Pancreas (tissue), 10 donors: ENCODE measurements around the gene GPX2. TPM values are rescaled to one million over a fixed set of nuclear protein-coding genes. Genes with fewer than 3 reads are reported as not detected.
A peak's percentile ranks its signal among the peaks of the same experiment; 100 is the strongest.

ENCODE experiments used
- ATAC-seq, 4 donors: fragments of 200-7000 bp; cut with Tn5 transposase; one replicate each; pipeline versions ENCODE4 v1.8.0 to v1.9.1; 2020; ENCODE audit warnings: mild to moderate bottlenecking in 4 of 4, moderate library complexity in 4 of 4
- DNase-seq, 6 donors: peaks; one replicate each; pipeline ENCODE4 v3.0.0-alpha.2; 2020
- FAIRE-seq: peaks from 2 replicates; lab custom pipeline; 2012; peaks lifted over from hg19 to GRCh38; lab: Jason Lieb, UNC
- H3K27ac ChIP-seq, 4 donors: fragments of 200-600 bp; sonication (generic); 1 replicate in 3 of 4; 2 replicates in 1 of 4; pipeline versions ENCODE4 v1.5.0 to v1.8.0; 2020
- H3K27me3 ChIP-seq, 4 donors: fragments of 200-600 bp; one replicate each; pipeline ENCODE4 v1.8.0; 2021
- H3K36me3 ChIP-seq, 3 donors: fragments of 200-600 bp; sonication (generic) in 1 of 3; one replicate each; pipeline versions ENCODE4 v1.5.0 to v1.8.0; 2020 to 2021
- H3K4me1 ChIP-seq, 3 donors: fragments of 200-600 bp; one replicate each; pipeline ENCODE4 v1.8.0; 2021
- H3K4me3 ChIP-seq, 4 donors: fragments of 200-600 bp; sonication (generic) in 2 of 4; one replicate each; pipeline versions ENCODE4 v1.5.0 to v1.8.0; 2020 to 2021
- H3K9me3 ChIP-seq, 4 donors: fragments of 200-600 bp; one replicate each; pipeline ENCODE4 v1.8.0; 2021
- CTCF ChIP-seq, 4 donors: fragments of 200-600 bp; sonication (generic) in 3 of 4; IDR thresholded peaks; one replicate each; pipeline versions ENCODE4 v1.5.0 to v1.8.0; 2021; ENCODE audit warnings: antibody characterized with exemption in 4 of 4
- WGBS, 2 donors: extraction: QIAGEN DNeasy Blood & Tissue Kit; methylation state at CpG; one replicate each; pipeline ENCODE4 v1.1.7; 2013; 5-methylcytosine and 5-hydroxymethylcytosine counted together
- intact Hi-C, 3 donors: fragments of 100-400 bp; cut with DNase I; formaldehyde crosslinking; loops; one replicate each; pipeline versions ENCODE4 v1.11.1 to v1.14.2; 2022
- polyA plus RNA-seq, 2 donors: library from polyadenylated mRNA; stranded (reverse); fragments of 200-250 nt; gene quantifications; one replicate each; pipeline ENCODE4 v1.2.3, GENCODE V29; 2013
- total RNA-seq, 6 donors: library from RNA; stranded (reverse); fragmentation: NEBNext Ultra II Directional in 4 of 6; extraction: Animal tissue kit (Norgen Biotek cat#: 25700) in 4 of 6; gene quantifications; one replicate each; pipeline versions ENCODE4 v1.2.1 to v1.2.4, GENCODE V29; 2021 to 2023
- donor health status: healthy with polysubstance abuse.
- donor health status: DM: no; HTN: no; CAD: no; lungs with moderate emphysema.
- donor health status: DM: no; HTN: no; CAD: no.
- donor health status: control.
- donor health status: control.
- donor health status: Bipolar disorder and iron deficiency.
- donor health status: DM: yes; HTN: yes; CAD: no.
- donor health status: DM: no; HTN: no; CAD: no.
- donor health status: DM: no; HTN: no; CAD: no.
- donor health status: DM: yes; HTN: yes; CAD: no.

GPX2 gene
- total and polyA plus RNA-seq, 8 donors: 2.6 to 41.9 (median 11.1) TPM

- DNase-seq: no peak
- FAIRE-seq: no peak
- ATAC-seq: peak in 3 of 4 donors; percentile 26 to 80 (median 60)
Measured at GRCh38 chr14:64930085-64930843, 12.3 kb downstream of the GPX2 start.

GRCh38 chr14:64929014-64929359 is 13.6 kb downstream of the GPX2 start:
- Histone ChIP-seq H3K9me3 (no peaks in the 10 kb centered on the region), H3K4me3 (no peak overlapping the region), H3K27me3 (no peaks in the 10 kb centered on the region), H3K4me1 (peaks cover 0 to 7% (median 0%) of the 10 kb centered on the region in 3 donors), H3K27ac (no peak overlapping the region), H3K36me3 (peaks cover 0 to 38% (median 8%) of the 10 kb centered on the region in 3 donors)
- FAIRE-seq (no peak), ATAC-seq (no peak), DNase-seq (no peak)
- intact Hi-C loops: no loop called here
- 95 to 97% methylated on average over 3 of the region's 3 CpGs for WGBS, 2 donors
- no peak for TF ChIP-seq CTCF (IDR thresholded peaks at IDR 0.05)

More at GRCh38 chr14:64930085-64930843, 12.3 kb downstream of the GPX2 start:
- no peak for TF ChIP-seq CTCF (IDR thresholded peaks at IDR 0.05)
- H3K27me3 ChIP-seq: no peaks in the 10 kb centered on the region
- no peaks in the 10 kb centered on the region for H3K9me3 ChIP-seq
- intact Hi-C loops: no loop called here
- no peak overlapping the region for H3K4me3 ChIP-seq
- peaks cover 0 to 9% (median 0%) of the 10 kb centered on the region in 3 donors for H3K4me1 ChIP-seq
- H3K36me3 ChIP-seq: peaks cover 0 to 35% (median 8%) of the 10 kb centered on the region in 3 donors
- 49 to 59% methylated on average over 3 of the region's 3 CpGs for WGBS, 2 donors
- peak overlapping the region in 1 of 4 donors; percentile 12 for H3K27ac ChIP-seq

GRCh38 chr14:64928239-64929013 is 14.1 kb downstream of the GPX2 start:
- Histone ChIP-seq H3K4me1 (peaks cover 0 to 7% (median 0%) of the 10 kb centered on the region in 3 donors), H3K9me3 (no peaks in the 10 kb centered on the region), H3K27ac (no peak overlapping the region), H3K36me3 (peaks cover 0 to 32% (median 8%) of the 10 kb centered on the region in 3 donors), H3K27me3 (no peaks in the 10 kb centered on the region), H3K4me3 (no peak overlapping the region)
- FAIRE-seq (no peak), ATAC-seq (no peak), DNase-seq (no peak)
- intact Hi-C loops: no loop called here
- WGBS, 2 donors: 86 to 90% methylated on average over 7 of the region's 7 CpGs
- TF ChIP-seq CTCF (IDR thresholded peaks at IDR 0.05): no peak

- no peak for TF ChIP-seq CTCF (IDR thresholded peaks at IDR 0.05)
- ATAC-seq (no peak), DNase-seq (no peak), FAIRE-seq (no peak)
- Histone ChIP-seq H3K4me1 (peaks cover 0 to 7% (median 0%) of the 10 kb centered on the region in 3 donors), H3K27ac (no peak overlapping the region), H3K9me3 (no peaks in the 10 kb centered on the region), H3K4me3 (no peak overlapping the region), H3K36me3 (peaks cover 0 to 26% (median 8%) of the 10 kb centered on the region in 3 donors), H3K27me3 (no peaks in the 10 kb centered on the region)
- intact Hi-C loops: no loop called here
- WGBS, 2 donors: 76 to 93% methylated on average over 3 of the region's 3 CpGs
Measured at GRCh38 chr14:64927031-64927430, 15.5 kb downstream of the GPX2 start.
